Measurements from ENCODE around the gene SHPK. TPM values are rescaled to one million over a fixed set of nuclear protein-coding genes. Genes with fewer than 3 reads are reported as not detected.

Gene SHPK
- total and polyA plus RNA-seq, 9 of the 15 experiments (the other 6 are each of a cell fraction or from before 2014, with no cell fraction given) = 2.5 to 16.3 (median 11.8) TPM

DNA sequence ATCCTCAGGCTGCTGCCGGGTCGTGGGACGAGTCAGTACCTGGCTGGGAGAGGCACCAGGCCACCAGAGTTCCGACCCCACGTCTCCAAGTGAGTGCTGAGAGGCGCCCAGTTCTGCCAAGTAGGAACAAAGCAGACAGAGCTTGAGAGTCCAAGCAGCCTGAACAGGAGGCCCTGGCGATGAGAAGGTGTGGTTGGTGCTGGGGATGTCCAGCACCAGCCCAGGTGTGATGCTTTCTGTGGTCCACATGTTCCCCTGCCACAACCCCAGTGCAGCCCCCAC lies 21.5 kb upstream of the SHPK start:
- Histone ChIP-seq H3K79me2 (ENCODE audit: control insufficient read depth, insufficient read depth, low read length) (no peaks in the 10 kb centered on the region), H3K4me3 (no peak overlapping the region), H2AFZ (ENCODE audit: low read depth, low read length) (no peak overlapping the region), H4K20me1 (replicated peaks; ENCODE audit: control insufficient read depth, insufficient read depth, low read length) (no peaks in the 10 kb centered on the region), H3K36me3 (ENCODE audit: control insufficient read depth, insufficient read depth, low read length) (no peaks in the 10 kb centered on the region), H3K9me3 (replicated peaks; ENCODE audit: control insufficient read depth, insufficient read depth, low read depth, low read length) (no peaks in the 10 kb centered on the region), H3K27me3 (ENCODE audit: control insufficient read depth in 2 of 2, insufficient read depth in 2 of 2, low read length in 2 of 2) (no peaks in the 10 kb centered on the region), H3K9me1 (ENCODE audit: control insufficient read depth, insufficient read depth, low read length) (no peaks in the 10 kb centered on the region), H3K27ac (ENCODE audit: extremely low read depth, low read depth, low read length) (no peak overlapping the region), H3K4me2 (ENCODE audit: insufficient read depth, low read length) (no peak overlapping the region), H3K4me1 (replicated peaks in 1 of 2; ENCODE audit: control insufficient read depth in 2 of 2, insufficient read depth in 2 of 2, low read length in 2 of 2) (peaks cover 0 to 31% of the 10 kb centered on the region in 2 experiments; a peak in 2 of 5 replicates), H3K9ac (ENCODE audit: insufficient read depth in 1 of 2, low read depth in 2 of 2, low read length in 2 of 2) (peak overlapping the region in 1 of 2 experiments; percentile 45; a peak in 1 of 4 replicates)
- WGBS (ENCODE audit: insufficient coverage, low coverage, missing lambda C conversion rate) = 61% methylated on average over 7 of the region's 7 CpGs
- DNase-seq (ENCODE audit: extremely low read depth in 1 of 4, low spot score in 3 of 4) (no peak), ATAC-seq (no peak), FAIRE-seq (no peak)
- intact Hi-C loops (cut with micrococcal nuclease) = no loop called here
- in situ Hi-C loops (cut with MboI) = no loop called here
- POLR2A ChIA-PET = no interaction called here
- CTCF ChIA-PET (ENCODE audit: low intra/inter-chr PET ratio) = no interaction called here
- BruUV-seq (replicated peaks) = no TSS peak
- TF ChIP-seq, protein P1, sequence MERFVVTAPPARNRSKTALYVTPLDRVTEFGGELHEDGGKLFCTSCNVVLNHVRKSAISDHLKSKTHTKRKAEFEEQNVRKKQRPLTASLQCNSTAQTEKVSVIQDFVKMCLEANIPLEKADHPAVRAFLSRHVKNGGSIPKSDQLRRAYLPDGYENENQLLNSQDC (CRISPR knock-in tag; IDR thresholded peaks at IDR 0.05) = no peak
- TF ChIP-seq RFX1 (IDR thresholded peaks at IDR 0.05) (no peak), ZNF217 (CRISPR knock-in tag; IDR thresholded peaks at IDR 0.05) (no peak), TARDBP (IDR thresholded peaks at IDR 0.05) (no peak), TRIM28 (IDR thresholded peaks at IDR 0.05) (no peak), CHD4 (IDR thresholded peaks at IDR 0.05; ENCODE audit: insufficient read depth, insufficient replicate concordance, low read depth, low read length, poor library complexity, severe bottlenecking) (no peak), ZNF175 (CRISPR knock-in tag; IDR thresholded peaks at IDR 0.05; ENCODE audit: low read depth) (no peak), ZNF124 (CRISPR knock-in tag; IDR thresholded peaks at IDR 0.05) (no peak), SMARCB1 (IDR thresholded peaks at IDR 0.05; ENCODE audit: insufficient read length, low read depth) (no peak), NBN (IDR thresholded peaks at IDR 0.05; ENCODE audit: low read depth) (no peak), NR2F6 (CRISPR knock-in tag; IDR thresholded peaks at IDR 0.05) (no peak)
- TF ChIP-seq, protein P2, sequence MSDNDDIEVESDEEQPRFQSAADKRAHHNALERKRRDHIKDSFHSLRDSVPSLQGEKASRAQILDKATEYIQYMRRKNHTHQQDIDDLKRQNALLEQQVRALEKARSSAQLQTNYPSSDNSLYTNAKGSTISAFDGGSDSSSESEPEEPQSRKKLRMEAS (CRISPR knock-in tag; IDR thresholded peaks at IDR 0.05) = no peak
- TF ChIP-seq, protein P3, sequence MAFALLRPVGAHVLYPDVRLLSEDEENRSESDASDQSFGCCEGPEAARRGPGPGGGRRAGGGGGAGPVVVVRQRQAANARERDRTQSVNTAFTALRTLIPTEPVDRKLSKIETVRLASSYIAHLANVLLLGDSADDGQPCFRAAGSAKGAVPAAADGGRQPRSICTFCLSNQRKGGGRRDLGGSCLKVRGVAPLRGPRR (CRISPR knock-in tag; IDR thresholded peaks at IDR 0.05) = no peak
- TF ChIP-seq, protein P4, sequence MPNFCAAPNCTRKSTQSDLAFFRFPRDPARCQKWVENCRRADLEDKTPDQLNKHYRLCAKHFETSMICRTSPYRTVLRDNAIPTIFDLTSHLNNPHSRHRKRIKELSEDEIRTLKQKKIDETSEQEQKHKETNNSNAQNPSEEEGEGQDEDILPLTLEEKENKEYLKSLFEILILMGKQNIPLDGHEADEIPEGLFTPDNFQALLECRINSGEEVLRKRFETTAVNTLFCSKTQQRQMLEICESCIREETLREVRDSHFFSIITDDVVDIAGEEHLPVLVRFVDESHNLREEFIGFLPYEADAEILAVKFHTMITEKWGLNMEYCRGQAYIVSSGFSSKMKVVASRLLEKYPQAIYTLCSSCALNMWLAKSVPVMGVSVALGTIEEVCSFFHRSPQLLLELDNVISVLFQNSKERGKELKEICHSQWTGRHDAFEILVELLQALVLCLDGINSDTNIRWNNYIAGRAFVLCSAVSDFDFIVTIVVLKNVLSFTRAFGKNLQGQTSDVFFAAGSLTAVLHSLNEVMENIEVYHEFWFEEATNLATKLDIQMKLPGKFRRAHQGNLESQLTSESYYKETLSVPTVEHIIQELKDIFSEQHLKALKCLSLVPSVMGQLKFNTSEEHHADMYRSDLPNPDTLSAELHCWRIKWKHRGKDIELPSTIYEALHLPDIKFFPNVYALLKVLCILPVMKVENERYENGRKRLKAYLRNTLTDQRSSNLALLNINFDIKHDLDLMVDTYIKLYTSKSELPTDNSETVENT (CRISPR knock-in tag; IDR thresholded peaks at IDR 0.05) = no peak
- TF ChIP-seq, protein P5, sequence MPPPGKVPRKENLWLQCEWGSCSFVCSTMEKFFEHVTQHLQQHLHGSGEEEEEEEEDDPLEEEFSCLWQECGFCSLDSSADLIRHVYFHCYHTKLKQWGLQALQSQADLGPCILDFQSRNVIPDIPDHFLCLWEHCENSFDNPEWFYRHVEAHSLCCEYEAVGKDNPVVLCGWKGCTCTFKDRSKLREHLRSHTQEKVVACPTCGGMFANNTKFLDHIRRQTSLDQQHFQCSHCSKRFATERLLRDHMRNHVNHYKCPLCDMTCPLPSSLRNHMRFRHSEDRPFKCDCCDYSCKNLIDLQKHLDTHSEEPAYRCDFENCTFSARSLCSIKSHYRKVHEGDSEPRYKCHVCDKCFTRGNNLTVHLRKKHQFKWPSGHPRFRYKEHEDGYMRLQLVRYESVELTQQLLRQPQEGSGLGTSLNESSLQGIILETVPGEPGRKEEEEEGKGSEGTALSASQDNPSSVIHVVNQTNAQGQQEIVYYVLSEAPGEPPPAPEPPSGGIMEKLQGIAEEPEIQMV (tag; conservative IDR thresholded peaks at IDR 0.05; ENCODE audit: low read depth) = no peak
- TF ChIP-seq, protein P6, sequence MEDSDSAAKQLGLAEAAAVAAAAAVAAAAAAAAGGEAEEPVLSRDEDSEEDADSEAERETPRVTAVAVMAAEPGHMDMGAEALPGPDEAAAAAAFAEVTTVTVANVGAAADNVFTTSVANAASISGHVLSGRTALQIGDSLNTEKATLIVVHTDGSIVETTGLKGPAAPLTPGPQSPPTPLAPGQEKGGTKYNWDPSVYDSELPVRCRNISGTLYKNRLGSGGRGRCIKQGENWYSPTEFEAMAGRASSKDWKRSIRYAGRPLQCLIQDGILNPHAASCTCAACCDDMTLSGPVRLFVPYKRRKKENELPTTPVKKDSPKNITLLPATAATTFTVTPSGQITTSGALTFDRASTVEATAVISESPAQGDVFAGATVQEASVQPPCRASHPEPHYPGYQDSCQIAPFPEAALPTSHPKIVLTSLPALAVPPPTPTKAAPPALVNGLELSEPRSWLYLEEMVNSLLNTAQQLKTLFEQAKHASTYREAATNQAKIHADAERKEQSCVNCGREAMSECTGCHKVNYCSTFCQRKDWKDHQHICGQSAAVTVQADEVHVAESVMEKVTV (CRISPR knock-in tag; IDR thresholded peaks at IDR 0.05) = no peak
- TF ChIP-seq, protein P7, sequence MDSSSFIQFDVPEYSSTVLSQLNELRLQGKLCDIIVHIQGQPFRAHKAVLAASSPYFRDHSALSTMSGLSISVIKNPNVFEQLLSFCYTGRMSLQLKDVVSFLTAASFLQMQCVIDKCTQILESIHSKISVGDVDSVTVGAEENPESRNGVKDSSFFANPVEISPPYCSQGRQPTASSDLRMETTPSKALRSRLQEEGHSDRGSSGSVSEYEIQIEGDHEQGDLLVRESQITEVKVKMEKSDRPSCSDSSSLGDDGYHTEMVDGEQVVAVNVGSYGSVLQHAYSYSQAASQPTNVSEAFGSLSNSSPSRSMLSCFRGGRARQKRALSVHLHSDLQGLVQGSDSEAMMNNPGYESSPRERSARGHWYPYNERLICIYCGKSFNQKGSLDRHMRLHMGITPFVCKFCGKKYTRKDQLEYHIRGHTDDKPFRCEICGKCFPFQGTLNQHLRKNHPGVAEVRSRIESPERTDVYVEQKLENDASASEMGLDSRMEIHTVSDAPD (CRISPR knock-in tag; IDR thresholded peaks at IDR 0.05) = no peak

Data from K562 (cell line).